B cell (primary cell): Measurements from ENCODE around the gene PROM1.

Source experiments
- EZH2 ChIP-seq: IDR thresholded peaks from 2 replicates; pipeline ENCODE4 v1.6.1; 2012; ENCODE audit warnings: borderline replicate concordance, low read depth, mild to moderate bottlenecking, moderate library complexity, low read length; ENCODE audit not compliant: insufficient read depth, poor library complexity, severe bottlenecking
- TF ChIP-seq, protein P1 (sequence below): fragments of 200-600 bp; IDR thresholded peaks from one replicate; pipeline ENCODE4 v1.8.0; 2022; ENCODE audit warnings: antibody characterized with exemption, mild to moderate bottlenecking

DNA sequence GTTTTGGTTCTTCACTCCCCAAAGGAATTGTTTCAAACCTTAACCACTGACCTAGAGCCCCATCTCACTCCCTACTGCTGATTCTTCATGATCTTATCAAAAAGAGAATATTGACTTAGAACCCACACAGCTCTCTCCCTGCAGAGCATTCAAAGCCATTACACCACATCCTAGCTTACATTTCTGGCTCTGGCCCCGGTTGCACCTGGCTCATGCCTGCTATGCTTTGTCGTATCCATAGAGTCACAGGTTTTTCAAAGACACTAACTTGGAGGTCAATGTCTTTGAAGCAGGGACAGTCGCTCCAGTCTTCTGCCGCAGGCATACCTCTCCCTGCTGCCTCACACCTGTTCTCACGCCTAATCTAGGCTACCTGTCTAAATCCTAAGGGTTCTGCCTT lies 78.1 kb downstream of the PROM1 start:
- TF ChIP-seq, protein P1, sequence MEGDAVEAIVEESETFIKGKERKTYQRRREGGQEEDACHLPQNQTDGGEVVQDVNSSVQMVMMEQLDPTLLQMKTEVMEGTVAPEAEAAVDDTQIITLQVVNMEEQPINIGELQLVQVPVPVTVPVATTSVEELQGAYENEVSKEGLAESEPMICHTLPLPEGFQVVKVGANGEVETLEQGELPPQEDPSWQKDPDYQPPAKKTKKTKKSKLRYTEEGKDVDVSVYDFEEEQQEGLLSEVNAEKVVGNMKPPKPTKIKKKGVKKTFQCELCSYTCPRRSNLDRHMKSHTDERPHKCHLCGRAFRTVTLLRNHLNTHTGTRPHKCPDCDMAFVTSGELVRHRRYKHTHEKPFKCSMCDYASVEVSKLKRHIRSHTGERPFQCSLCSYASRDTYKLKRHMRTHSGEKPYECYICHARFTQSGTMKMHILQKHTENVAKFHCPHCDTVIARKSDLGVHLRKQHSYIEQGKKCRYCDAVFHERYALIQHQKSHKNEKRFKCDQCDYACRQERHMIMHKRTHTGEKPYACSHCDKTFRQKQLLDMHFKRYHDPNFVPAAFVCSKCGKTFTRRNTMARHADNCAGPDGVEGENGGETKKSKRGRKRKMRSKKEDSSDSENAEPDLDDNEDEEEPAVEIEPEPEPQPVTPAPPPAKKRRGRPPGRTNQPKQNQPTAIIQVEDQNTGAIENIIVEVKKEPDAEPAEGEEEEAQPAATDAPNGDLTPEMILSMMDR, result no peak
- no peak for TF ChIP-seq EZH2
